HG03439 (cell line): ENCODE results near the gene NGEF.
"Not testable (repeated sequence)": the region's sequence is repeated elsewhere in the genome, so short reads cannot be mapped to it uniquely, and the experiment has no call there.

Experiments used
- ATAC-seq: cut with Tn5 transposase; IDR thresholded peaks from one replicate; pipeline ENCODE4 v1.9.1; 2021; ENCODE audit warnings: mild to moderate bottlenecking, moderate library complexity; ENCODE audit not compliant: unreplicated experiment

Gene NGEF

GRCh38 chr2:232929303-232930058 is 83.6 kb downstream of the NGEF start:
- no peak for ATAC-seq

GRCh38 chr2:232928551-232929302 is 84.3 kb downstream of the NGEF start:
- ATAC-seq = no peak

- ATAC-seq = no peak
Measured at GRCh38 chr2:232927793-232928550, 85.1 kb downstream of the NGEF start.

GRCh38 chr2:232927032-232927792 is 85.8 kb downstream of the NGEF start:
- ATAC-seq = no peak

GRCh38 chr2:232926431-232926939 is 86.6 kb downstream of the NGEF start:
- ATAC-seq = no peak

GRCh38 chr2:232925821-232926156 is 87.3 kb downstream of the NGEF start:
- no peak for ATAC-seq

- no peak for ATAC-seq
Measured at GRCh38 chr2:232925153-232925820, 87.8 kb downstream of the NGEF start.

- no peak for ATAC-seq
Measured at GRCh38 chr2:232924433-232924832, 88.6 kb downstream of the NGEF start.

GRCh38 chr2:232920760-232921159 is 92.3 kb downstream of the NGEF start:
- no peak for ATAC-seq

GRCh38 chr2:232920055-232920454 is 93.0 kb downstream of the NGEF start:
- ATAC-seq = no peak

GRCh38 chr2:232919141-232919540 is 93.9 kb downstream of the NGEF start:
- ATAC-seq = no peak

- ATAC-seq = no peak
Measured at GRCh38 chr2:232913903-232914302, 99.2 kb downstream of the NGEF start.

- no peak for ATAC-seq
Measured at GRCh38 chr2:232911712-232912277, 101.3 kb downstream of the NGEF start.

GRCh38 chr2:232910376-232910775 is 102.7 kb downstream of the NGEF start:
- ATAC-seq = no peak

- ATAC-seq = no peak
Measured at GRCh38 chr2:232908695-232909094, 104.4 kb downstream of the NGEF start.

GRCh38 chr2:232907718-232908085 is 105.4 kb downstream of the NGEF start:
- not testable (repeated sequence) for ATAC-seq

- ATAC-seq = not testable (repeated sequence)
Measured at GRCh38 chr2:232906867-232907717, 106.0 kb downstream of the NGEF start.

- ATAC-seq = no peak
Measured at GRCh38 chr2:232903989-232904388, 109.1 kb downstream of the NGEF start.
